DND-41 (cell line): ENCODE measurements around the gene PBX3.

Source experiments
- EZH2 ChIP-seq: IDR thresholded peaks from 3 replicates; pipeline ENCODE4 v1.6.1; 2012; ENCODE audit warnings: borderline replicate concordance, low read depth, mild to moderate bottlenecking, moderate library complexity, low read length, inconsistent platforms; ENCODE audit not compliant: severe bottlenecking
- TF ChIP-seq, protein P1 (sequence below): IDR thresholded peaks from 2 replicates; pipeline ENCODE4 v1.5.1; 2012; ENCODE audit warnings: borderline replicate concordance, low read length, moderate library complexity, mild to moderate bottlenecking; ENCODE audit not compliant: poor library complexity, severe bottlenecking; ENCODE audit errors: extremely low read depth

DNA sequence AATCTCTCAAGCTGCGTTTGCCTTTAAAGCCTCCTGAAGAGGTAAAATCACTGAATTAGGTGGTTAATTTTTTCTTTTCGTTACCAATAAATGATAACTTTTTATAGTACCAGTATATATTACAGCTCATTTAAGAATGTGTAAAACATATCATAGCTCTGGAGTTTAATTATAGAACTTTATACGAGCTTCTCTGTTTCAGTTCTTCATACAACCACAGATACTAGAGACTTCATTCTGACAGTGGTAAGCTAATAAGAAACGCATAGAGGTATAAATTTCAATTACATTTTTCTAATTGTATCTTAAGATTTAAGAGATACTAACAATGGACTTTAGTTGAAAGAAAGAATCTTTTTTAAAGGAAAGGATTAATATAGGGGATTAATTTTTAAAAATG lies 73.9 kb downstream of the PBX3 start:
- TF ChIP-seq, protein P1, sequence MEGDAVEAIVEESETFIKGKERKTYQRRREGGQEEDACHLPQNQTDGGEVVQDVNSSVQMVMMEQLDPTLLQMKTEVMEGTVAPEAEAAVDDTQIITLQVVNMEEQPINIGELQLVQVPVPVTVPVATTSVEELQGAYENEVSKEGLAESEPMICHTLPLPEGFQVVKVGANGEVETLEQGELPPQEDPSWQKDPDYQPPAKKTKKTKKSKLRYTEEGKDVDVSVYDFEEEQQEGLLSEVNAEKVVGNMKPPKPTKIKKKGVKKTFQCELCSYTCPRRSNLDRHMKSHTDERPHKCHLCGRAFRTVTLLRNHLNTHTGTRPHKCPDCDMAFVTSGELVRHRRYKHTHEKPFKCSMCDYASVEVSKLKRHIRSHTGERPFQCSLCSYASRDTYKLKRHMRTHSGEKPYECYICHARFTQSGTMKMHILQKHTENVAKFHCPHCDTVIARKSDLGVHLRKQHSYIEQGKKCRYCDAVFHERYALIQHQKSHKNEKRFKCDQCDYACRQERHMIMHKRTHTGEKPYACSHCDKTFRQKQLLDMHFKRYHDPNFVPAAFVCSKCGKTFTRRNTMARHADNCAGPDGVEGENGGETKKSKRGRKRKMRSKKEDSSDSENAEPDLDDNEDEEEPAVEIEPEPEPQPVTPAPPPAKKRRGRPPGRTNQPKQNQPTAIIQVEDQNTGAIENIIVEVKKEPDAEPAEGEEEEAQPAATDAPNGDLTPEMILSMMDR: no peak
- no peak for TF ChIP-seq EZH2
